Mononuclear cell (primary cell): ENCODE results near the gene SLC46A1. TPM values are rescaled to one million over a fixed set of nuclear protein-coding genes. Genes with fewer than 3 reads are reported as not detected.

Experiments
- H3K27me3 ChIP-seq: 2 replicates; pipeline ENCODE4 v1.6.0; 2011; ENCODE audit warnings: low read length, control low read depth; ENCODE audit not compliant: insufficient read depth
- H3K4me1 ChIP-seq: 2 replicates; pipeline ENCODE4 v1.5.1; 2011; ENCODE audit warnings: mild to moderate bottlenecking, low read length, control low read depth; ENCODE audit not compliant: insufficient read depth
- H3K4me3 ChIP-seq: 2 replicates; pipeline ENCODE4 v1.5.1; 2011; ENCODE audit warnings: mild to moderate bottlenecking, low read length, moderate library complexity
- H3K9me3 ChIP-seq: 2 replicates; pipeline ENCODE4 v1.5.1; 2011; ENCODE audit warnings: low read depth, mild to moderate bottlenecking, control low read depth, low read length
- total RNA-seq: library from RNA; depleted of rRNA; stranded (reverse); fragments of >200 nt; gene quantifications from one replicate; pipeline ENCODE4 v1.2.3, GENCODE V29; 2012

SLC46A1 gene
- total RNA-seq, 1 donor = 0.42 TPM

- no peaks in the 10 kb centered on the region for H3K4me1 ChIP-seq
- no peak overlapping the region for H3K4me3 ChIP-seq
- no peaks in the 10 kb centered on the region for H3K9me3 ChIP-seq
- H3K27me3 ChIP-seq = no peaks in the 10 kb centered on the region
Observed at GRCh38 chr17:28395968-28396367, 10.0 kb downstream of the SLC46A1 start.

- Histone ChIP-seq H3K4me3 (no peak overlapping the region), H3K27me3 (no peaks in the 10 kb centered on the region), H3K4me1 (no peaks in the 10 kb centered on the region), H3K9me3 (no peaks in the 10 kb centered on the region)
Observed at GRCh38 chr17:28395426-28395825, 10.6 kb downstream of the SLC46A1 start.

GRCh38 chr17:28394337-28395116 lies 11.5 kb downstream of the SLC46A1 start:
- H3K9me3 ChIP-seq = no peaks in the 10 kb centered on the region
- H3K27me3 ChIP-seq = no peaks in the 10 kb centered on the region
- H3K4me1 ChIP-seq = no peaks in the 10 kb centered on the region
- no peak overlapping the region for H3K4me3 ChIP-seq

GRCh38 chr17:28392491-28392890 lies 13.5 kb downstream of the SLC46A1 start:
- no peak overlapping the region for H3K4me3 ChIP-seq
- H3K27me3 ChIP-seq = no peaks in the 10 kb centered on the region
- H3K4me1 ChIP-seq = no peaks in the 10 kb centered on the region
- H3K9me3 ChIP-seq = no peaks in the 10 kb centered on the region

- Histone ChIP-seq H3K4me3 (no peak overlapping the region), H3K27me3 (no peaks in the 10 kb centered on the region), H3K4me1 (no peaks in the 10 kb centered on the region), H3K9me3 (no peaks in the 10 kb centered on the region)
Observed at GRCh38 chr17:28391401-28391800, 14.6 kb downstream of the SLC46A1 start.

GRCh38 chr17:28390984-28391383 lies 15.0 kb downstream of the SLC46A1 start:
- Histone ChIP-seq H3K4me3 (no peak overlapping the region), H3K9me3 (no peaks in the 10 kb centered on the region), H3K27me3 (no peaks in the 10 kb centered on the region), H3K4me1 (no peaks in the 10 kb centered on the region)

- H3K4me3 ChIP-seq = no peak overlapping the region
- no peaks in the 10 kb centered on the region for H3K9me3 ChIP-seq
- peaks cover 3% of the 10 kb centered on the region for H3K4me1 ChIP-seq
- no peaks in the 10 kb centered on the region for H3K27me3 ChIP-seq
Observed at GRCh38 chr17:28390563-28390962, 15.4 kb downstream of the SLC46A1 start.

GRCh38 chr17:28390141-28390540 lies 15.9 kb downstream of the SLC46A1 start:
- peaks cover 8% of the 10 kb centered on the region for H3K4me1 ChIP-seq
- no peaks in the 10 kb centered on the region for H3K9me3 ChIP-seq
- H3K27me3 ChIP-seq = no peaks in the 10 kb centered on the region
- no peak overlapping the region for H3K4me3 ChIP-seq

GRCh38 chr17:28388106-28388505 lies 17.9 kb downstream of the SLC46A1 start:
- H3K27me3 ChIP-seq = no peaks in the 10 kb centered on the region
- peaks cover 20% of the 10 kb centered on the region for H3K4me1 ChIP-seq
- no peaks in the 10 kb centered on the region for H3K9me3 ChIP-seq
- no peak overlapping the region for H3K4me3 ChIP-seq

- H3K9me3 ChIP-seq = no peaks in the 10 kb centered on the region
- no peak overlapping the region for H3K4me3 ChIP-seq
- H3K27me3 ChIP-seq = peaks cover 4% of the 10 kb centered on the region
- peaks cover 22% of the 10 kb centered on the region for H3K4me1 ChIP-seq
Observed at GRCh38 chr17:28386391-28386790, 19.6 kb downstream of the SLC46A1 start.

GRCh38 chr17:28385406-28385805 lies 20.6 kb downstream of the SLC46A1 start:
- Histone ChIP-seq H3K9me3 (no peaks in the 10 kb centered on the region), H3K27me3 (peaks cover 7% of the 10 kb centered on the region), H3K4me3 (no peak overlapping the region), H3K4me1 (peaks cover 30% of the 10 kb centered on the region)

GRCh38 chr17:28385037-28385400 lies 21.0 kb downstream of the SLC46A1 start:
- H3K9me3 ChIP-seq = no peaks in the 10 kb centered on the region

GRCh38 chr17:28384281-28385036 lies 21.6 kb downstream of the SLC46A1 start:
- Histone ChIP-seq H3K4me3 (peak overlapping the region; percentile 60), H3K9me3 (no peaks in the 10 kb centered on the region), H3K4me1 (peaks cover 30% of the 10 kb centered on the region), H3K27me3 (peaks cover 8% of the 10 kb centered on the region)

More at GRCh38 chr17:28385037-28385400, 21.0 kb downstream of the SLC46A1 start:
- peaks cover 8% of the 10 kb centered on the region for H3K27me3 ChIP-seq
- H3K4me1 ChIP-seq = peaks cover 30% of the 10 kb centered on the region
- peak overlapping the region; percentile 60 for H3K4me3 ChIP-seq

- H3K9me3 ChIP-seq = no peaks in the 10 kb centered on the region
- H3K4me3 ChIP-seq = no peak overlapping the region
- peaks cover 8% of the 10 kb centered on the region for H3K27me3 ChIP-seq
- H3K4me1 ChIP-seq = peaks cover 30% of the 10 kb centered on the region
Observed at GRCh38 chr17:28381141-28381825, 24.7 kb downstream of the SLC46A1 start.
